ENCODE results near the gene KCTD10. TPM values are rescaled to one million over a fixed set of nuclear protein-coding genes. Genes with fewer than 3 reads are reported as not detected.

KCTD10 gene, protein sequence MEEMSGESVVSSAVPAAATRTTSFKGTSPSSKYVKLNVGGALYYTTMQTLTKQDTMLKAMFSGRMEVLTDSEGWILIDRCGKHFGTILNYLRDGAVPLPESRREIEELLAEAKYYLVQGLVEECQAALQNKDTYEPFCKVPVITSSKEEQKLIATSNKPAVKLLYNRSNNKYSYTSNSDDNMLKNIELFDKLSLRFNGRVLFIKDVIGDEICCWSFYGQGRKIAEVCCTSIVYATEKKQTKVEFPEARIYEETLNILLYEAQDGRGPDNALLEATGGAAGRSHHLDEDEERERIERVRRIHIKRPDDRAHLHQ
- 30.9 and 32.5 TPM in 2 replicates for total RNA-seq (2014; rRNA removed; shearing (Covaris generic))

GRCh38 chr12:109477185-109477962 lies at the start of gene KCTD10, which contains the start of gene UBE3B:
KCTD10 (minus strand) TSS chr12:109477300; CDS start chr12:109477262, 38 bp downstream.
UBE3B (plus strand) TSS chr12:109477634; CDS start chr12:109483552, 5,918 bp downstream.

Other genes starting within 250 kb of the KCTD10 start
- not detected in 2 replicates for gene FOXN4, start 168.0 kb downstream of the KCTD10 start, total RNA-seq (2014; rRNA removed; shearing (Covaris generic))
- not detected in 2 replicates for gene MYO1H, start 129.4 kb downstream of the KCTD10 start, total RNA-seq (2014; rRNA removed; shearing (Covaris generic))
- 30.5 and 33.0 TPM in 2 replicates for gene UBE3B, start 334 bp upstream of the KCTD10 start, total RNA-seq (2014; rRNA removed; shearing (Covaris generic))
- gene MMAB, start 96.2 kb upstream of the KCTD10 start, total RNA-seq (2014; rRNA removed; shearing (Covaris generic)) = 46.1 and 67.0 TPM in 2 replicates
- gene MVK, start 96.5 kb upstream of the KCTD10 start, total RNA-seq (2014; rRNA removed; shearing (Covaris generic)) = 18.0 and 18.6 TPM in 2 replicates
- 4.7 and 7.3 TPM in 2 replicates for gene FAM222A, start 236.5 kb upstream of the KCTD10 start, total RNA-seq (2014; rRNA removed; shearing (Covaris generic))

Data from A375 (cell line).